Type B pancreatic cell (in vitro differentiated cells): Measurements from ENCODE around the gene VSIG4. TPM values are rescaled to one million over a fixed set of nuclear protein-coding genes. Genes with fewer than 3 reads are reported as not detected.
"Not testable (repeated sequence)": the region's sequence is repeated elsewhere in the genome, so short reads cannot be mapped to it uniquely, and the experiment has no call there.

Experiments used
- DNase-seq: peaks from one replicate; pipeline ENCODE4 v3.0.0; 2021; ENCODE audit warnings: mixed read lengths; ENCODE audit not compliant: unreplicated experiment; ENCODE audit errors: extremely low spot score
- H3K27ac Mint-ChIP-seq: 2 replicates; pipeline ENCODE4 v1.8.0; 2021; ENCODE audit warnings: mild to moderate bottlenecking, mixed read lengths
- H3K27me3 Mint-ChIP-seq: 2 replicates; pipeline ENCODE4 v1.8.0; 2021; ENCODE audit warnings: mixed read lengths
- H3K36me3 Mint-ChIP-seq: 2 replicates; pipeline ENCODE4 v1.8.0; 2021; ENCODE audit warnings: mixed read lengths
- H3K4me1 Mint-ChIP-seq: one replicate; pipeline ENCODE4 v1.8.0; 2021; ENCODE audit warnings: mixed read lengths; ENCODE audit not compliant: unreplicated experiment
- H3K4me3 Mint-ChIP-seq: 2 replicates; pipeline ENCODE4 v1.8.0; 2021; ENCODE audit warnings: mild to moderate bottlenecking, mixed read lengths
- H3K9me3 Mint-ChIP-seq: 2 replicates; pipeline ENCODE4 v1.8.0; 2021; ENCODE audit warnings: mixed read lengths
- CTCF ChIP-seq: fragments of 200-600 bp; sonication (generic); conservative IDR thresholded peaks from 2 replicates; pipeline ENCODE4 v1.5.0; 2021; ENCODE audit warnings: antibody characterized with exemption, mild to moderate bottlenecking
- long read RNA-seq: library from polyadenylated mRNA; unstranded; transcript quantifications from one replicate; pipeline ENCODE4 v2.0.0, GENCODE V29; 2020
- total RNA-seq: library from RNA; stranded (reverse); gene quantifications from 2 replicates; pipeline ENCODE4 v1.2.1, GENCODE V29; 2021; ENCODE audit warnings: low replicate concordance

The VSIG4 gene, protein sequence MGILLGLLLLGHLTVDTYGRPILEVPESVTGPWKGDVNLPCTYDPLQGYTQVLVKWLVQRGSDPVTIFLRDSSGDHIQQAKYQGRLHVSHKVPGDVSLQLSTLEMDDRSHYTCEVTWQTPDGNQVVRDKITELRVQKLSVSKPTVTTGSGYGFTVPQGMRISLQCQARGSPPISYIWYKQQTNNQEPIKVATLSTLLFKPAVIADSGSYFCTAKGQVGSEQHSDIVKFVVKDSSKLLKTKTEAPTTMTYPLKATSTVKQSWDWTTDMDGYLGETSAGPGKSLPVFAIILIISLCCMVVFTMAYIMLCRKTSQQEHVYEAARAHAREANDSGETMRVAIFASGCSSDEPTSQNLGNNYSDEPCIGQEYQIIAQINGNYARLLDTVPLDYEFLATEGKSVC
- not detected in 2 replicates for total RNA-seq
- long read RNA-seq = 0 reads

GRCh38 chrX:66039944-66040343 lies at the start of gene VSIG4:
VSIG4 (minus strand) TSS chrX:66040080; CDS start chrX:66039998, 82 bp downstream.
- H3K27me3 Mint-ChIP-seq = no peaks in the 10 kb centered on the region
- H3K4me3 Mint-ChIP-seq = no peak within 1 kb of the TSS
- no peaks in the 10 kb centered on the region for H3K36me3 Mint-ChIP-seq
- H3K4me1 Mint-ChIP-seq = no peaks in the 10 kb centered on the region
- DNase-seq = no peak
- no peak within 1 kb of the TSS for H3K27ac Mint-ChIP-seq
- TF ChIP-seq CTCF = no peak
- peaks cover 4% of the 10 kb centered on the region for H3K9me3 Mint-ChIP-seq

DNA sequence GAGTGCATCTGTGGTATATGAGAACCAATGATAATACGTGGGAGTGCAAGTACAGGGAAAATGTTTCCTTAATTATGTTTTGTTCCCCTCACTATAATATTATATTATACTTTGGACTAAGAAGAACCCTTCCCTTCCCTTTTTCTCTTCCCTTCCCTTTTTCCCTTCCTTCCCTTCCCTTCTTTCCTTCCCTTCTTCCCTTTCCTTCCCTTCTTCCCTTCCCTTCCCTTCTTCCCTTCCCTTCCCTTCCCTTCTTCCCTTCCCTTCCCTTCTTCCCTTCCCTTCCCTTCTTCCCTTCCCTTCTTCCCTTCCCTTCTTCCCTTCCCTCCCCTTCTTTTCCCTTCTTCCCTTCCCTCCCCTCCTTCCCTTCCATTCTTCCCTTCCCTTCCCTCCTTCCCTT lies 36.9 kb upstream of the VSIG4 start:
- H3K27ac Mint-ChIP-seq = no peak overlapping the region
- H3K4me3 Mint-ChIP-seq = no peak overlapping the region
- no peak for TF ChIP-seq CTCF
- H3K27me3 Mint-ChIP-seq = no peaks in the 10 kb centered on the region
- peaks cover 10% of the 10 kb centered on the region for H3K9me3 Mint-ChIP-seq
- no peak for DNase-seq
- no peaks in the 10 kb centered on the region for H3K4me1 Mint-ChIP-seq
- H3K36me3 Mint-ChIP-seq = no peaks in the 10 kb centered on the region

DNA sequence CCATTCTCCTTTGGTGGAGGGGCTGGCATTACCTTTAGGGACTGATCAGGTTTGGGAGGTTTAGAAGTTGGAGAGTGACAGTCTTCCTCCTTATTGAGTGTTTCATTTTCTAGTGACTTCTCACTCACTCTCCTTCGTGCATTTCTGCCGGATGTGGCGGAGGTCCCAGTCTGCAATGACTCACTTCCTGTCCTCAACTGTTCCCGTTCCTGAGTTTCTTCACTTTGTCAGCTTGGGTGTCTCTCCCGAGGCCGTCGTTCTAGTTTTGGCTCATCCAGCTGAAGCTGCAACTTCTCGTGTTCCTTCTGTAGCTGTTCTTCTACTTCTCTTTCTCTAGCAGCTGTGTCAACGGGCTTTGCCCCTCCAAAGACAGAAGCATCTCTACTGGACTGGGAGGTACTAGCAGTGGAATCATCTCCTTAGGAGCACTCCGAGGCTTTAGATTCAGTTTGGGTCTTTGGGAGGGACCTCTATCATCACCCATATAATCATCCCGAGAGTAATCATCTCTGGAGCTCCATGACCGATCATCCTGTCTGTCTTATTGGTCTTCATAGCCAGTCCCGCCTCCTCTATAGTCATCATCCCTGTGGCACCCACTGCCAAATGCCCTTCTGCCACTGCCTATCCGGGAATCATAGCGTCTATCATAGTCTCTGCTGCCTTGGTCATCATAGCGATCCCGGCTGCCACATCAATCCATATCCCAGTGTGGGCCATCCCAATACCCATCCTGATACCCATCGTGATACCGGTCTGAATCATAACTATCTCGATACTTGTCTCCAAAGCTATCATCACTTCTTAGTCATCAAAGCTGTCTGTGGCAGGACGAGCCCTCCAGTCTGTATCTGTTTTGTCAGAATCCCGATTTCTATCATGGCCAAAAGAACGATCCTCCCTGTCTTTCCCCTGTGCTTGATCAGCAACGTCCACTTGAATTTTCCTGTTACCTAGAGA lies 35.3 kb upstream of the VSIG4 start:
- H3K9me3 Mint-ChIP-seq = peaks cover 10% of the 10 kb centered on the region
- no peak overlapping the region for H3K4me3 Mint-ChIP-seq
- no peaks in the 10 kb centered on the region for H3K4me1 Mint-ChIP-seq
- no peak overlapping the region for H3K27ac Mint-ChIP-seq
- H3K27me3 Mint-ChIP-seq = no peaks in the 10 kb centered on the region
- no peaks in the 10 kb centered on the region for H3K36me3 Mint-ChIP-seq
- no peak for DNase-seq
- TF ChIP-seq CTCF = no peak

- Mint-ChIP-seq H3K36me3 (no peaks in the 10 kb centered on the region), H3K4me3 (no peak overlapping the region), H3K9me3 (peaks cover 10% of the 10 kb centered on the region), H3K27me3 (no peaks in the 10 kb centered on the region), H3K27ac (no peak overlapping the region), H3K4me1 (no peaks in the 10 kb centered on the region)
- no peak for TF ChIP-seq CTCF
- DNase-seq = no peak
These were observed 31.2 kb upstream of the VSIG4 start for GRCh38 chrX:66071126-66071525.

GRCh38 chrX:66064261-66064660 lies 24.4 kb upstream of the VSIG4 start:
- no peak for DNase-seq
- Mint-ChIP-seq H3K4me3 (no peak overlapping the region), H3K9me3 (no peaks in the 10 kb centered on the region), H3K27ac (no peak overlapping the region), H3K27me3 (no peaks in the 10 kb centered on the region), H3K36me3 (no peaks in the 10 kb centered on the region), H3K4me1 (no peaks in the 10 kb centered on the region)
- no peak for TF ChIP-seq CTCF

- H3K9me3 Mint-ChIP-seq, H3K4me3 Mint-ChIP-seq, H3K4me1 Mint-ChIP-seq, H3K27me3 Mint-ChIP-seq, H3K36me3 Mint-ChIP-seq, H3K27ac Mint-ChIP-seq, DNase-seq: not testable (repeated sequence)
These were observed 17.1 kb upstream of the VSIG4 start for GRCh38 chrX:66057019-66057418.
